Measurements from ENCODE around the gene PLB1.
"Not testable (repeated sequence)": the region's sequence is repeated elsewhere in the genome, so short reads cannot be mapped to it uniquely, and the experiment has no call there.

The PLB1 gene

GRCh38 chr2:28465148-28465885 lies 30.5 kb upstream of the PLB1 start:
- no peak for DNase-seq (ENCODE audit: low read depth)

- DNase-seq (ENCODE audit: low read depth): no peak
Measured at GRCh38 chr2:28469304-28469703, 26.6 kb upstream of the PLB1 start.

GRCh38 chr2:28469947-28470535 lies 25.8 kb upstream of the PLB1 start:
- DNase-seq (ENCODE audit: low read depth): no peak

GRCh38 chr2:28470759-28471158 lies 25.1 kb upstream of the PLB1 start:
- no peak for DNase-seq (ENCODE audit: low read depth)

- DNase-seq (ENCODE audit: low read depth): no peak
Measured at GRCh38 chr2:28471214-28471613, 24.6 kb upstream of the PLB1 start.

GRCh38 chr2:28471701-28472236 lies 24.1 kb upstream of the PLB1 start:
- no peak for DNase-seq (ENCODE audit: low read depth)

- not testable (repeated sequence) for DNase-seq (ENCODE audit: low read depth)
Measured at GRCh38 chr2:28472641-28473040, 23.2 kb upstream of the PLB1 start.

GRCh38 chr2:28475088-28475595 lies 20.7 kb upstream of the PLB1 start:
- no peak for DNase-seq (ENCODE audit: low read depth)

- DNase-seq (ENCODE audit: low read depth): no peak
Measured at GRCh38 chr2:28477087-28477486, 18.8 kb upstream of the PLB1 start.

- DNase-seq (ENCODE audit: low read depth): no peak
Measured at GRCh38 chr2:28477645-28478044, 18.2 kb upstream of the PLB1 start.

- no peak for DNase-seq (ENCODE audit: low read depth)
Measured at GRCh38 chr2:28480403-28481049, 15.3 kb upstream of the PLB1 start.

- DNase-seq (ENCODE audit: low read depth): no peak
Measured at GRCh38 chr2:28481905-28482304, 14.0 kb upstream of the PLB1 start.

GRCh38 chr2:28484835-28485234 lies 11.0 kb upstream of the PLB1 start:
- DNase-seq (ENCODE audit: low read depth): no peak

GRCh38 chr2:28486526-28486925 lies 9.3 kb upstream of the PLB1 start:
- no peak for DNase-seq (ENCODE audit: low read depth)

- DNase-seq (ENCODE audit: low read depth): no peak
Measured at GRCh38 chr2:28487258-28487657, 8.6 kb upstream of the PLB1 start.

GRCh38 chr2:28488083-28488830 lies 7.6 kb upstream of the PLB1 start:
- DNase-seq (ENCODE audit: low read depth): no peak

- no peak for DNase-seq (ENCODE audit: low read depth)
Measured at GRCh38 chr2:28488858-28489575, 6.8 kb upstream of the PLB1 start.

- no peak for DNase-seq (ENCODE audit: low read depth)
Measured at GRCh38 chr2:28490558-28490957, 5.3 kb upstream of the PLB1 start.

- no peak for DNase-seq (ENCODE audit: low read depth)
Measured at GRCh38 chr2:28492282-28492681, 3.6 kb upstream of the PLB1 start.

GRCh38 chr2:28493636-28494035 lies 2.2 kb upstream of the PLB1 start:
- no peak for DNase-seq (ENCODE audit: low read depth)

- no peak for DNase-seq (ENCODE audit: low read depth)
Measured at GRCh38 chr2:28496781-28497180, 921 bp downstream of the PLB1 start.

- DNase-seq (ENCODE audit: low read depth): no peak
Measured at GRCh38 chr2:28497206-28497605, 1.3 kb downstream of the PLB1 start.

All from stimulated activated CD8-positive, alpha-beta memory T cell treated with anti-CD3 and anti-CD28 coated beads, Interleukin-12 subunit alpha, Interleukin-12 subunit beta, amount 100 ng/mL, for 4 hours (primary cell).